ENCODE data around the gene TCTN3.
A peak's percentile ranks its signal among the peaks of the same experiment; 100 is the strongest.

Gene TCTN3

GRCh38 chr10:95693071-95693667 lies 558 bp downstream of the TCTN3 start:
- Histone ChIP-seq H3K4ac (ENCODE audit: low read depth in 1 of 2, low read length in 2 of 2) (peak overlapping the region in 1 of 2 experiments; percentile 82), H2BK5ac (ENCODE audit: low read depth, low read length, poor library complexity, severe bottlenecking) (no peak overlapping the region), H3K4me2 (ENCODE audit: low read length, poor library complexity, severe bottlenecking) (peak overlapping the region; percentile 59), H2BK12ac (ENCODE audit: low read length in 2 of 2) (no peak overlapping the region), H2AFZ (ENCODE audit: low read depth, low read length) (peak overlapping the region; percentile 91), H3K14ac (ENCODE audit: low read length in 2 of 2) (no peak overlapping the region), H4K91ac (ENCODE audit: low read length) (no peak overlapping the region), H3K4me3 (ENCODE audit: insufficient read depth in 1 of 2, low read depth in 1 of 2, low read length in 2 of 2) (peak overlapping the region; percentile 80 to 99), H3K79me1 (replicated peaks; ENCODE audit: low read length, poor library complexity, severe bottlenecking) (peaks cover 19% of the 10 kb centered on the region), H3K9me3 (ENCODE audit: control insufficient read depth, low read length) (peaks cover 2% of the 10 kb centered on the region), H3K23ac (ENCODE audit: low read length in 2 of 2) (peak overlapping the region in 1 of 2 experiments; percentile 46), H3K27ac (ENCODE audit: low read length, poor library complexity, severe bottlenecking) (no peak overlapping the region), H3K9ac (ENCODE audit: low read length) (peak overlapping the region; percentile 96), H2BK15ac (ENCODE audit: low read depth, poor library complexity, severe bottlenecking) (no peak overlapping the region), H4K8ac (ENCODE audit: low read length) (no peak overlapping the region), H3K27me3 (ENCODE audit: control insufficient read depth in 1 of 2, insufficient read depth in 1 of 2, low read length in 2 of 2) (no peaks in the 10 kb centered on the region), H3K18ac (ENCODE audit: low read depth in 1 of 2, low read length in 2 of 2) (peak overlapping the region in 1 of 2 experiments; percentile 7), H3K36me3 (ENCODE audit: control insufficient read depth in 1 of 2, insufficient read depth in 2 of 2, low read depth in 1 of 2, low read length in 2 of 2) (peaks cover 8 to 37% of the 10 kb centered on the region in 2 experiments), H2BK120ac (ENCODE audit: low read depth, low read length) (no peak overlapping the region), H2AK5ac (ENCODE audit: low read length, severe bottlenecking) (no peak overlapping the region), H3K4me1 (ENCODE audit: control insufficient read depth, insufficient read depth, low read depth, low read length) (peaks cover 5% of the 10 kb centered on the region)
- WGBS, result 11% methylated on average over 15 of the region's 15 CpGs
- DNase-seq, result peak; percentile 18

DNA sequence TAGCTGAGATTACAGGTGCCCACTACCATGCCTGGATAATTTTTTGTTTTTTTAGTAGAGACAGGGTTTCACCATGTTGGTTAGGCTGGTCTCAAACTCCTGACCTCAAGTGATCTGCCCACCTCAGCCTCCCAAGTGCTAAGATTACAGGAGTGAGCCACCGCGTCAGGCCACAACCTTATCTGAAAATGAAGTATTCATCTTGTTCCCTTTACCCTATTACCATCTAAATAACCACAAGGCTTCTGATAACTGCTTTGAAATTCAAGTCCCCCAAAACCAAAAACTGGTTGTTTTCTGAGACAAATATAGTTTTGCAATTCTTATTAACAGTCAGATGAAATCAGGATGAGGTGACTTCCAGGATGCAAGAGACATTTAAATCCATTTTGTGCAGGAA lies 2.4 kb downstream of the TCTN3 start:
- Histone ChIP-seq H3K18ac (ENCODE audit: low read depth in 1 of 2, low read length in 2 of 2) (no peak overlapping the region), H2BK5ac (ENCODE audit: low read depth, low read length, poor library complexity, severe bottlenecking) (no peak overlapping the region), H3K4me2 (ENCODE audit: low read length, poor library complexity, severe bottlenecking) (no peak overlapping the region), H4K8ac (ENCODE audit: low read length) (no peak overlapping the region), H3K4me3 (ENCODE audit: insufficient read depth in 1 of 2, low read depth in 1 of 2, low read length in 2 of 2) (no peak overlapping the region), H2BK120ac (ENCODE audit: low read depth, low read length) (no peak overlapping the region), H3K4me1 (ENCODE audit: control insufficient read depth, insufficient read depth, low read depth, low read length) (peaks cover 5% of the 10 kb centered on the region), H3K9ac (ENCODE audit: low read length) (peak overlapping the region; percentile 7), H3K14ac (ENCODE audit: low read length in 2 of 2) (no peak overlapping the region), H3K79me1 (replicated peaks; ENCODE audit: low read length, poor library complexity, severe bottlenecking) (peaks cover 19% of the 10 kb centered on the region), H3K9me3 (ENCODE audit: control insufficient read depth, low read length) (no peaks in the 10 kb centered on the region), H3K36me3 (ENCODE audit: control insufficient read depth in 1 of 2, insufficient read depth in 2 of 2, low read depth in 1 of 2, low read length in 2 of 2) (peaks cover 13 to 54% of the 10 kb centered on the region in 2 experiments), H2BK12ac (ENCODE audit: low read length in 2 of 2) (no peak overlapping the region), H3K27me3 (ENCODE audit: control insufficient read depth in 1 of 2, insufficient read depth in 1 of 2, low read length in 2 of 2) (no peaks in the 10 kb centered on the region), H2BK15ac (ENCODE audit: low read depth, poor library complexity, severe bottlenecking) (no peak overlapping the region), H3K4ac (ENCODE audit: low read depth in 1 of 2, low read length in 2 of 2) (no peak overlapping the region), H3K23ac (ENCODE audit: low read length in 2 of 2) (no peak overlapping the region), H3K27ac (ENCODE audit: low read length, poor library complexity, severe bottlenecking) (no peak overlapping the region), H2AFZ (ENCODE audit: low read depth, low read length) (no peak overlapping the region), H4K91ac (ENCODE audit: low read length) (no peak overlapping the region), H2AK5ac (ENCODE audit: low read length, severe bottlenecking) (no peak overlapping the region)
- 100% methylated on average over 2 of the region's 2 CpGs for WGBS
- DNase-seq, result no peak

DNA sequence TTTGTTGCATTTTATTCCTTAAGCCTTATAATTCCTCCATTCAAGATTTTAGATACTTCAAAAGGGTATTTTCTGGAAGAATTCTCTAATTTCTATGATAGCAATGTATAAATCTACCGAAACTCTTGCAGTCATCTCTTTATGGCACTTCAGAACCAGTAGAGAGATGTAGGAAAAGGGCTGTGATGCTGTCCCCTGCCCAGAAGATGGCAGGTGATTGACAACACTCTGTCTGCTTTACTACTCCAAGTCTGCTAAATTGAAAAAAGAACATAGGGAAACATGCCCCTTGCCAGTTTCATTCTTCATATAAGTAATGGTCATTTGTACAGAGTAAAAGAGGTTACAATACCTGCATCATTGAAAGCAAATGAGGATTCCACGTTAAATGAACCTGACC lies 5.1 kb downstream of the TCTN3 start:
- Histone ChIP-seq H2AK5ac (ENCODE audit: low read length, severe bottlenecking) (no peak overlapping the region), H3K4me3 (ENCODE audit: insufficient read depth in 1 of 2, low read depth in 1 of 2, low read length in 2 of 2) (no peak overlapping the region), H2BK120ac (ENCODE audit: low read depth, low read length) (no peak overlapping the region), H3K27ac (ENCODE audit: low read length, poor library complexity, severe bottlenecking) (no peak overlapping the region), H3K4me2 (ENCODE audit: low read length, poor library complexity, severe bottlenecking) (no peak overlapping the region), H3K4ac (ENCODE audit: low read depth in 1 of 2, low read length in 2 of 2) (no peak overlapping the region), H3K79me1 (replicated peaks; ENCODE audit: low read length, poor library complexity, severe bottlenecking) (peaks cover 18% of the 10 kb centered on the region), H2BK5ac (ENCODE audit: low read depth, low read length, poor library complexity, severe bottlenecking) (no peak overlapping the region), H3K9me3 (ENCODE audit: control insufficient read depth, low read length) (no peaks in the 10 kb centered on the region), H2AFZ (ENCODE audit: low read depth, low read length) (no peak overlapping the region), H2BK12ac (ENCODE audit: low read length in 2 of 2) (no peak overlapping the region), H3K18ac (ENCODE audit: low read depth in 1 of 2, low read length in 2 of 2) (no peak overlapping the region), H3K36me3 (ENCODE audit: control insufficient read depth in 1 of 2, insufficient read depth in 2 of 2, low read depth in 1 of 2, low read length in 2 of 2) (peaks cover 16 to 81% of the 10 kb centered on the region in 2 experiments), H3K9ac (ENCODE audit: low read length) (no peak overlapping the region), H3K4me1 (ENCODE audit: control insufficient read depth, insufficient read depth, low read depth, low read length) (peaks cover 5% of the 10 kb centered on the region), H4K91ac (ENCODE audit: low read length) (no peak overlapping the region), H2BK15ac (ENCODE audit: low read depth, poor library complexity, severe bottlenecking) (no peak overlapping the region), H3K27me3 (ENCODE audit: control insufficient read depth in 1 of 2, insufficient read depth in 1 of 2, low read length in 2 of 2) (no peaks in the 10 kb centered on the region), H3K23ac (ENCODE audit: low read length in 2 of 2) (no peak overlapping the region), H3K14ac (ENCODE audit: low read length in 2 of 2) (no peak overlapping the region), H4K8ac (ENCODE audit: low read length) (no peak overlapping the region)
- WGBS, result 88% methylated on average over 1 of the region's 2 CpGs
- no peak for DNase-seq

DNA sequence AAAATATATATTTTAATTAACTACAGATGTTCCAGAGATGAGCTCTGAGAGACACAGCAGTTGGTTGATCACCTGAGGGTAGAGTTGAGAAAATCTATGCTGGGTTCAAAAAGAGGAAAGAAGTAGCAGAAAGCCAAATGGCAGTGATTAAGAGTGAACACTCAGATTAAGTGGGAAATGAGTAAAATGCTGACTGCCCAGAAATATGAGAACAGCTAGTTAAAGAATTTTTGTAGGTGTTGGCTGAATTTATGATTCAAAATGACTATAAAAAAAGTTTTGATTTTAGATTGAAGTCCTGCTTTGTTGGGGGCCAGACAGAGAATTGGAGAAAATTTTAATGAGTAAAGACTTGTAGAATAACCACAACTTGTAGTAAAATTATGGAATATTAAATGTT lies 9.8 kb downstream of the TCTN3 start:
- Histone ChIP-seq H3K9me3 (ENCODE audit: control insufficient read depth, low read length) (no peaks in the 10 kb centered on the region), H2AFZ (ENCODE audit: low read depth, low read length) (no peak overlapping the region), H2BK120ac (ENCODE audit: low read depth, low read length) (no peak overlapping the region), H3K23ac (ENCODE audit: low read length in 2 of 2) (no peak overlapping the region), H3K9ac (ENCODE audit: low read length) (no peak overlapping the region), H4K8ac (ENCODE audit: low read length) (no peak overlapping the region), H3K4me2 (ENCODE audit: low read length, poor library complexity, severe bottlenecking) (no peak overlapping the region), H3K4ac (ENCODE audit: low read depth in 1 of 2, low read length in 2 of 2) (no peak overlapping the region), H2BK5ac (ENCODE audit: low read depth, low read length, poor library complexity, severe bottlenecking) (no peak overlapping the region), H3K27ac (ENCODE audit: low read length, poor library complexity, severe bottlenecking) (no peak overlapping the region), H3K27me3 (ENCODE audit: control insufficient read depth in 1 of 2, insufficient read depth in 1 of 2, low read length in 2 of 2) (no peaks in the 10 kb centered on the region), H2BK12ac (ENCODE audit: low read length in 2 of 2) (no peak overlapping the region), H3K14ac (ENCODE audit: low read length in 2 of 2) (no peak overlapping the region), H3K79me1 (replicated peaks; ENCODE audit: low read length, poor library complexity, severe bottlenecking) (peaks cover 2% of the 10 kb centered on the region), H3K4me1 (ENCODE audit: control insufficient read depth, insufficient read depth, low read depth, low read length) (no peaks in the 10 kb centered on the region), H3K18ac (ENCODE audit: low read depth in 1 of 2, low read length in 2 of 2) (no peak overlapping the region), H2AK5ac (ENCODE audit: low read length, severe bottlenecking) (no peak overlapping the region), H2BK15ac (ENCODE audit: low read depth, poor library complexity, severe bottlenecking) (no peak overlapping the region), H3K36me3 (ENCODE audit: control insufficient read depth in 1 of 2, insufficient read depth in 2 of 2, low read depth in 1 of 2, low read length in 2 of 2) (peaks cover 14 to 88% of the 10 kb centered on the region in 2 experiments), H3K4me3 (ENCODE audit: insufficient read depth in 1 of 2, low read depth in 1 of 2, low read length in 2 of 2) (no peak overlapping the region), H4K91ac (ENCODE audit: low read length) (no peak overlapping the region)
- DNase-seq, result no peak

All from mesenchymal stem cell (in vitro differentiated cells and primary cell).